Endothelial cell of umbilical vein (primary cell): ENCODE measurements around the gene KRTAP5-2. TPM values are rescaled to one million over a fixed set of nuclear protein-coding genes. Genes with fewer than 3 reads are reported as not detected.

Source experiments
- BruUV-seq: library from RNA; stranded (reverse); fragments of 400-500 nt; replicated peaks from 2 replicates; lab custom pipeline; 2021; lab: Mats Ljungman, UMichigan
- CTCF ChIA-PET: fragments of 300-600, 350-600 bp; sonication (Branson Sonifier 250); formaldehyde crosslinking; loops from one replicate; lab custom pipeline; 2021; ENCODE audit warnings: antibody characterized with exemption, inconsistent platforms; lab: Charles Lee
- POLR2A ChIA-PET: fragments of 300-600, 350-600 bp; sonication (Branson Sonifier 250); formaldehyde crosslinking; loops from one replicate; lab custom pipeline; 2021; ENCODE audit warnings: antibody characterized with exemption, inconsistent platforms; lab: Charles Lee
- DNase-seq: peaks from one replicate; pipeline ENCODE4 v3.0.0-alpha.2; 2011; ENCODE audit warnings: low read depth, low spot score
- FAIRE-seq: peaks from 2 replicates; lab custom pipeline; 2011; peaks lifted over from hg19 to GRCh38; lab: Jason Lieb, UNC
- H2AFZ ChIP-seq: 2 replicates; pipeline ENCODE4 v1.6.0; 2012; ENCODE audit warnings: low read depth, low read length, control low read depth, inconsistent platforms
- H3K27ac ChIP-seq: 2 replicates; pipeline ENCODE4 v1.5.1; 2011; ENCODE audit warnings: low read depth, mild to moderate bottlenecking, control low read depth, low read length, moderate library complexity; ENCODE audit not compliant: insufficient read depth
- H3K27me3 ChIP-seq, 2 experiments: 2 replicates each; pipeline versions ENCODE4 v1.6.0 to v1.6.1; 2011; ENCODE audit warnings: low read length in 2 of 2, mixed read lengths in 1 of 2; ENCODE audit not compliant: control insufficient read depth in 2 of 2, insufficient read depth in 2 of 2
- H3K36me3 ChIP-seq, 2 experiments: 2 replicates in 1 of 2; 3 replicates in 1 of 2; pipeline ENCODE4 v1.5.1; 2011; ENCODE audit warnings: low read length in 2 of 2, mild to moderate bottlenecking in 1 of 2, moderate library complexity in 1 of 2; ENCODE audit not compliant: control insufficient read depth in 2 of 2, insufficient read depth in 2 of 2; ENCODE audit errors: extremely low read depth in 1 of 2
- H3K4me1 ChIP-seq: 3 replicates; pipeline ENCODE4 v1.5.1; 2011; ENCODE audit warnings: mild to moderate bottlenecking, low read length; ENCODE audit not compliant: control insufficient read depth, insufficient read depth; ENCODE audit errors: extremely low read depth
- H3K4me2 ChIP-seq: 2 replicates; pipeline ENCODE4 v1.6.1; 2011; ENCODE audit warnings: low read length, control low read depth, mixed read lengths; ENCODE audit not compliant: insufficient read depth
- H3K4me3 ChIP-seq, 3 experiments: fragments of 200-600 bp in 1 of 3; sonication (generic), shearing (Covaris generic) in 1 of 3; replicated peaks in 1 of 3; 2 replicates each; pipeline ENCODE4 v1.5.1; 2011 to 2016; ENCODE audit warnings: control low read depth in 3 of 3, low read length in 3 of 3, mild to moderate bottlenecking in 2 of 3, inconsistent platforms in 1 of 3, low read depth in 1 of 3, moderate library complexity in 1 of 3; ENCODE audit not compliant: insufficient read depth in 1 of 3
- H3K79me2 ChIP-seq: 2 replicates; pipeline ENCODE4 v1.6.0; 2012; ENCODE audit warnings: low read length, inconsistent platforms; ENCODE audit not compliant: control insufficient read depth, insufficient read depth
- H3K9ac ChIP-seq: replicated peaks from 2 replicates; pipeline ENCODE3; 2011; ENCODE audit warnings: low read length, control low read depth; ENCODE audit not compliant: insufficient read depth; ENCODE audit errors: extremely low read depth
- H3K9me1 ChIP-seq: replicated peaks from 3 replicates; pipeline ENCODE4 v1.6.0; 2011; ENCODE audit warnings: mild to moderate bottlenecking, low read length; ENCODE audit not compliant: control insufficient read depth, insufficient read depth; ENCODE audit errors: extremely low read depth
- H3K9me3 ChIP-seq: replicated peaks from 2 replicates; pipeline ENCODE4 v1.5.1; 2012; ENCODE audit warnings: low read length, inconsistent platforms; ENCODE audit not compliant: control insufficient read depth, insufficient read depth
- H4K20me1 ChIP-seq: replicated peaks from 2 replicates; pipeline ENCODE3; 2011; ENCODE audit warnings: mild to moderate bottlenecking, low read length; ENCODE audit not compliant: control insufficient read depth, insufficient read depth; ENCODE audit errors: extremely low read depth
- EZH2 ChIP-seq: IDR thresholded peaks from 2 replicates; pipeline ENCODE4 v1.6.1; 2012; ENCODE audit warnings: borderline replicate concordance, low read depth, mild to moderate bottlenecking, moderate library complexity, low read length, inconsistent platforms; ENCODE audit not compliant: severe bottlenecking
- FOS ChIP-seq: IDR thresholded peaks from 2 replicates; pipeline ENCODE4 v1.6.1; 2011; ENCODE audit warnings: mild to moderate bottlenecking, low read length, moderate library complexity, borderline replicate concordance; ENCODE audit not compliant: insufficient read depth
- GATA2 ChIP-seq: IDR thresholded peaks from 2 replicates; pipeline ENCODE4 v1.7.0; 2011; ENCODE audit warnings: low read depth, mild to moderate bottlenecking, moderate library complexity, mixed read lengths, low read length; ENCODE audit not compliant: insufficient read length, insufficient read depth
- JUN ChIP-seq: IDR thresholded peaks from 2 replicates; pipeline ENCODE4 v1.6.1; 2011; ENCODE audit warnings: borderline replicate concordance, low read depth; ENCODE audit not compliant: insufficient read length, insufficient read depth
- MYC ChIP-seq: IDR thresholded peaks from one replicate; pipeline ENCODE4 v1.6.1; 2011; ENCODE audit warnings: mild to moderate bottlenecking, low read depth, low read length
- POLR2A ChIP-seq: IDR thresholded peaks from 2 replicates; pipeline ENCODE4 v1.6.1; 2012; ENCODE audit warnings: low read depth, mild to moderate bottlenecking, control low read depth, low read length
- POLR2AphosphoS5 ChIP-seq: IDR thresholded peaks from 2 replicates; pipeline ENCODE4 v1.6.1; 2012; ENCODE audit warnings: low read depth, mild to moderate bottlenecking, control low read depth, low read length, moderate library complexity; ENCODE audit not compliant: insufficient read depth
- dilution Hi-C: fragments of 300-500 bp; cut with MboI; formaldehyde crosslinking; loops from one replicate; pipeline ENCODE4 v1.15.0; 2019; ENCODE audit warnings: low sequenced_read_pairs; ENCODE audit not compliant: extremely low pct_ligation_motif_present
- intact Hi-C: fragments of 100-400 bp; cut with micrococcal nuclease; formaldehyde crosslinking; loops from one replicate; pipeline ENCODE4 v1.10.0; 2022
- polyA plus RNA-seq, 4 experiments: library from polyadenylated mRNA; depleted of rRNA in 3 of 4; stranded (reverse) in 3 of 4; unstranded in 1 of 4; fragments of >200 nt; gene quantifications; 2 replicates each; pipeline versions ENCODE4 v1.2.1 to v1.2.3, GENCODE V29; 2011 to 2012; ENCODE audit warnings: missing spikeins in 1 of 4
- total RNA-seq: library from RNA; stranded (reverse); gene quantifications from 2 replicates; pipeline ENCODE4 v1.2.3, GENCODE V29; 2021
- TF ChIP-seq, protein P1 (sequence below): IDR thresholded peaks from 2 replicates; pipeline ENCODE4 v1.6.1; 2011; ENCODE audit not compliant: insufficient read depth, insufficient read length
- TF ChIP-seq, protein P2 (sequence below), 2 donors: IDR thresholded peaks; 1 replicate in 1 of 2; 2 replicates in 1 of 2; pipeline ENCODE4 v1.5.1; 2011; ENCODE audit warnings: low read length in 2 of 2, mild to moderate bottlenecking in 2 of 2, moderate library complexity in 2 of 2, control low read depth in 1 of 2, inconsistent platforms in 1 of 2, low read depth in 1 of 2; ENCODE audit not compliant: insufficient read depth in 1 of 2; ENCODE audit errors: extremely low read depth in 1 of 2

KRTAP5-2 gene
- total and polyA plus RNA-seq, 2 donors (not counting 3 experiments of a cell fraction or from before 2014, with no cell fraction given), result not detected

DNA sequence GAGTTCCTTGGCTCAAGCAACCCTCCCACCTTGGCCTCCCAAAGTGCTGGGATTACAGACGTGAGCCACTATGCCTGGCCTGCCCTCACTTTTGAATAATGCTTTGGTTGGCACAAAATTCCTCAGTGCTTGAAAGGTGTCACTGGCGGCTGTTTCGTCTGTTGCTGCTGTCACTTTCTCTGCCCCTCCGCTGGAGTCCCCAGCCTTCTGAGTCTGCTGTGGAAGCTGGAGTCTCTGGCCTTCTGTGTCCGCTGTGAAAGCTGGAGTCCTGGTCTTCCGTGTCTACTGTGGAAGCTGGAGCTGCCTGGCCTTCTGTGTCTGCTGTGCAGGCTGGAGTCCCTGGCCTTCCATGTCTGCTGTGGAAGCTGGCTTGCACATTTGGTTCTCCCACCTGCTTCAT, 8.1 kb downstream of the KRTAP5-2 start:
- FAIRE-seq (no peak), DNase-seq (no peak)
- no peak overlapping the region for H3K9ac ChIP-seq
- H3K36me3 ChIP-seq, result no peaks in the 10 kb centered on the region
- H4K20me1 ChIP-seq, result no peaks in the 10 kb centered on the region
- H3K9me1 ChIP-seq, result no peaks in the 10 kb centered on the region
- no peak overlapping the region for H2AFZ ChIP-seq
- CTCF ChIA-PET, result interaction anchor here (1.5 to 6.9 kb wide), 2 partner anchors 16 to 49 kb away, joined by 3 to 42 read pairs; no protein-coding TSS in a partner anchor
- no peak for TF ChIP-seq POLR2AphosphoS5
- TF ChIP-seq FOS, result no peak
- TF ChIP-seq, protein P1, sequence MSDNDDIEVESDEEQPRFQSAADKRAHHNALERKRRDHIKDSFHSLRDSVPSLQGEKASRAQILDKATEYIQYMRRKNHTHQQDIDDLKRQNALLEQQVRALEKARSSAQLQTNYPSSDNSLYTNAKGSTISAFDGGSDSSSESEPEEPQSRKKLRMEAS, result no peak
- TF ChIP-seq MYC, result no peak
- no peak for TF ChIP-seq POLR2A
- no peak for TF ChIP-seq JUN
- no peak for TF ChIP-seq EZH2
- no peak for TF ChIP-seq GATA2
- TF ChIP-seq, protein P2, sequence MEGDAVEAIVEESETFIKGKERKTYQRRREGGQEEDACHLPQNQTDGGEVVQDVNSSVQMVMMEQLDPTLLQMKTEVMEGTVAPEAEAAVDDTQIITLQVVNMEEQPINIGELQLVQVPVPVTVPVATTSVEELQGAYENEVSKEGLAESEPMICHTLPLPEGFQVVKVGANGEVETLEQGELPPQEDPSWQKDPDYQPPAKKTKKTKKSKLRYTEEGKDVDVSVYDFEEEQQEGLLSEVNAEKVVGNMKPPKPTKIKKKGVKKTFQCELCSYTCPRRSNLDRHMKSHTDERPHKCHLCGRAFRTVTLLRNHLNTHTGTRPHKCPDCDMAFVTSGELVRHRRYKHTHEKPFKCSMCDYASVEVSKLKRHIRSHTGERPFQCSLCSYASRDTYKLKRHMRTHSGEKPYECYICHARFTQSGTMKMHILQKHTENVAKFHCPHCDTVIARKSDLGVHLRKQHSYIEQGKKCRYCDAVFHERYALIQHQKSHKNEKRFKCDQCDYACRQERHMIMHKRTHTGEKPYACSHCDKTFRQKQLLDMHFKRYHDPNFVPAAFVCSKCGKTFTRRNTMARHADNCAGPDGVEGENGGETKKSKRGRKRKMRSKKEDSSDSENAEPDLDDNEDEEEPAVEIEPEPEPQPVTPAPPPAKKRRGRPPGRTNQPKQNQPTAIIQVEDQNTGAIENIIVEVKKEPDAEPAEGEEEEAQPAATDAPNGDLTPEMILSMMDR (IDR thresholded peaks at IDR 0.05; ENCODE audit: extremely low read depth in 1 of 2, insufficient read depth in 1 of 2, low read depth in 1 of 2, low read length in 2 of 2), result no peak
- H3K27ac ChIP-seq, result no peak overlapping the region
- H3K27me3 ChIP-seq, result peaks cover 0 to 4% of the 10 kb centered on the region in 2 experiments
- no peaks in the 10 kb centered on the region for H3K9me3 ChIP-seq
- peaks cover 7% of the 10 kb centered on the region for H3K4me1 ChIP-seq
- no TSS peak for BruUV-seq
- dilution Hi-C loops, result no loop called here
- intact Hi-C loops, result loop anchor here (5.0 kb wide), 1 partner anchor 47 kb away; no protein-coding TSS in a partner anchor
- no peak overlapping the region for H3K4me3 ChIP-seq
- POLR2A ChIA-PET, result no interaction called here
- H3K4me2 ChIP-seq, result no peak overlapping the region
- H3K79me2 ChIP-seq, result no peaks in the 10 kb centered on the region
